ENCODE measurements around the gene CDC14B. TPM values are rescaled to one million over a fixed set of nuclear protein-coding genes. Genes with fewer than 3 reads are reported as not detected.

Gene CDC14B
- polyA plus RNA-seq, 1 donor from 2014 or later: 7.0 TPM

DNA sequence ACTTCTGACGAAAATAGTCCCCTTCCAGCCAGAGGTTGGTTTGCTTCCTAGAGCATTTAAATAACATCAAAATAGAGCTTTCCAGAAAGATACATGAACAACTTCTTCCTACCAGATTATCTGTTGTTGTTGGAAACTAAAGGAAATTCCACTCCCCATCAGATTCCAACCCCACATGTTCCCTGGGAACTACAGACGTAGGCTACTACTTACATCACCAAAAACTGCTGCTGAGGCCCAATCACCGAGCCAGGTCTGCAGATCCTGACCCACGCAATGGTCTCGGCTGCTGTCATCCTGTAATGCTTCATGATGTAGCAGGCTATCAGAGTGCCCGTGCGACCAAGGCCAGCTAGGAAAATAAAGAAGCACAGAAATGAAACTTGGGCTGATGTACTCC, 96.3 kb downstream of the CDC14B start:
- H3K4me2 ChIP-seq (ENCODE audit: low read length): no peak overlapping the region
- no peaks in the 10 kb centered on the region for H3K36me3 ChIP-seq (ENCODE audit: insufficient read depth, low read length)
- H3K9ac ChIP-seq (ENCODE audit: low read length): no peak overlapping the region
- H3K9me2 ChIP-seq (ENCODE audit: insufficient read depth, low read length): no peaks in the 10 kb centered on the region
- no peaks in the 10 kb centered on the region for H3K27me3 ChIP-seq (ENCODE audit: insufficient read depth, low read depth, low read length)
- no peaks in the 10 kb centered on the region for H3K79me2 ChIP-seq (replicated peaks; ENCODE audit: insufficient read depth, low read length)
- TF ChIP-seq EP300 (conservative IDR thresholded peaks at IDR 0.05; ENCODE audit: poor library complexity, severe bottlenecking) (no peak), MXI1 (conservative IDR thresholded peaks at IDR 0.05; ENCODE audit: poor library complexity, severe bottlenecking) (no peak), EZH2 (IDR thresholded peaks at IDR 0.05; ENCODE audit: borderline replicate concordance, insufficient read depth, low read length, poor library complexity, severe bottlenecking) (no peak), SMC3 (conservative IDR thresholded peaks at IDR 0.05; ENCODE audit: poor library complexity) (no peak), TAF1 (IDR thresholded peaks at IDR 0.05; ENCODE audit: low read depth) (no peak), POLR2AphosphoS5 (IDR thresholded peaks at IDR 0.05) (no peak), RAD21 (conservative IDR thresholded peaks at IDR 0.05) (no peak)
- TF ChIP-seq, protein P1, sequence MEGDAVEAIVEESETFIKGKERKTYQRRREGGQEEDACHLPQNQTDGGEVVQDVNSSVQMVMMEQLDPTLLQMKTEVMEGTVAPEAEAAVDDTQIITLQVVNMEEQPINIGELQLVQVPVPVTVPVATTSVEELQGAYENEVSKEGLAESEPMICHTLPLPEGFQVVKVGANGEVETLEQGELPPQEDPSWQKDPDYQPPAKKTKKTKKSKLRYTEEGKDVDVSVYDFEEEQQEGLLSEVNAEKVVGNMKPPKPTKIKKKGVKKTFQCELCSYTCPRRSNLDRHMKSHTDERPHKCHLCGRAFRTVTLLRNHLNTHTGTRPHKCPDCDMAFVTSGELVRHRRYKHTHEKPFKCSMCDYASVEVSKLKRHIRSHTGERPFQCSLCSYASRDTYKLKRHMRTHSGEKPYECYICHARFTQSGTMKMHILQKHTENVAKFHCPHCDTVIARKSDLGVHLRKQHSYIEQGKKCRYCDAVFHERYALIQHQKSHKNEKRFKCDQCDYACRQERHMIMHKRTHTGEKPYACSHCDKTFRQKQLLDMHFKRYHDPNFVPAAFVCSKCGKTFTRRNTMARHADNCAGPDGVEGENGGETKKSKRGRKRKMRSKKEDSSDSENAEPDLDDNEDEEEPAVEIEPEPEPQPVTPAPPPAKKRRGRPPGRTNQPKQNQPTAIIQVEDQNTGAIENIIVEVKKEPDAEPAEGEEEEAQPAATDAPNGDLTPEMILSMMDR (IDR thresholded peaks at IDR 0.05; ENCODE audit: poor library complexity, severe bottlenecking): no peak
- TF ChIP-seq, protein P2, sequence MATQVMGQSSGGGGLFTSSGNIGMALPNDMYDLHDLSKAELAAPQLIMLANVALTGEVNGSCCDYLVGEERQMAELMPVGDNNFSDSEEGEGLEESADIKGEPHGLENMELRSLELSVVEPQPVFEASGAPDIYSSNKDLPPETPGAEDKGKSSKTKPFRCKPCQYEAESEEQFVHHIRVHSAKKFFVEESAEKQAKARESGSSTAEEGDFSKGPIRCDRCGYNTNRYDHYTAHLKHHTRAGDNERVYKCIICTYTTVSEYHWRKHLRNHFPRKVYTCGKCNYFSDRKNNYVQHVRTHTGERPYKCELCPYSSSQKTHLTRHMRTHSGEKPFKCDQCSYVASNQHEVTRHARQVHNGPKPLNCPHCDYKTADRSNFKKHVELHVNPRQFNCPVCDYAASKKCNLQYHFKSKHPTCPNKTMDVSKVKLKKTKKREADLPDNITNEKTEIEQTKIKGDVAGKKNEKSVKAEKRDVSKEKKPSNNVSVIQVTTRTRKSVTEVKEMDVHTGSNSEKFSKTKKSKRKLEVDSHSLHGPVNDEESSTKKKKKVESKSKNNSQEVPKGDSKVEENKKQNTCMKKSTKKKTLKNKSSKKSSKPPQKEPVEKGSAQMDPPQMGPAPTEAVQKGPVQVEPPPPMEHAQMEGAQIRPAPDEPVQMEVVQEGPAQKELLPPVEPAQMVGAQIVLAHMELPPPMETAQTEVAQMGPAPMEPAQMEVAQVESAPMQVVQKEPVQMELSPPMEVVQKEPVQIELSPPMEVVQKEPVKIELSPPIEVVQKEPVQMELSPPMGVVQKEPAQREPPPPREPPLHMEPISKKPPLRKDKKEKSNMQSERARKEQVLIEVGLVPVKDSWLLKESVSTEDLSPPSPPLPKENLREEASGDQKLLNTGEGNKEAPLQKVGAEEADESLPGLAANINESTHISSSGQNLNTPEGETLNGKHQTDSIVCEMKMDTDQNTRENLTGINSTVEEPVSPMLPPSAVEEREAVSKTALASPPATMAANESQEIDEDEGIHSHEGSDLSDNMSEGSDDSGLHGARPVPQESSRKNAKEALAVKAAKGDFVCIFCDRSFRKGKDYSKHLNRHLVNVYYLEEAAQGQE (IDR thresholded peaks at IDR 0.05; ENCODE audit: borderline replicate concordance): no peak
- no peak overlapping the region for H3K4me3 ChIP-seq (ENCODE audit: low read length)
- H2AFZ ChIP-seq (ENCODE audit: low read depth, low read length): no peak overlapping the region
- no peak overlapping the region for H3K27ac ChIP-seq (ENCODE audit: low read length)
- H4K20me1 ChIP-seq (ENCODE audit: insufficient read depth): no peaks in the 10 kb centered on the region
- H3F3A ChIP-seq (ENCODE audit: insufficient read depth, low read length, poor library complexity, severe bottlenecking): no peaks in the 10 kb centered on the region
- H3K9me3 ChIP-seq (ENCODE audit: low read length): no peaks in the 10 kb centered on the region

DNA sequence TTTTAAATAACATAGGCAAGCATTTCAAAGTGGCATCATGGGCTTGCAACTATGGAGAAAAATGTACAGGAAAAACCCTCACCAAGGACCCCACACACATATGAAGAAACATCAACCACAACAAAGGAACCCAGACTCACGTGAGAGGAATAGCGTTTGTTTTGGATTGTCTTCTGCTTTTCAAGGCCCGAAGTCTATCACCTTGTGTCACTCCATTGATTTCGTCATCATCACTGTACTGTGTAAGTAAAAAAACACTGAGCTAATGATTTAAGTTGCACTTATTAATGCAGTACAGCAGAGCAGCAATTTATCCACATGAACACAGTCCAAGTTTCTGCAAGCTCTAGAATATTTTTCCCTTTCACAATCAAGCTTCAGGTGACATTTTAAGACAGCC, 97.3 kb downstream of the CDC14B start:
- H3K27ac ChIP-seq (ENCODE audit: low read length): no peak overlapping the region
- TF ChIP-seq MXI1 (conservative IDR thresholded peaks at IDR 0.05; ENCODE audit: poor library complexity, severe bottlenecking) (no peak), RAD21 (conservative IDR thresholded peaks at IDR 0.05) (no peak), TAF1 (IDR thresholded peaks at IDR 0.05; ENCODE audit: low read depth) (no peak), SMC3 (conservative IDR thresholded peaks at IDR 0.05; ENCODE audit: poor library complexity) (no peak), EP300 (conservative IDR thresholded peaks at IDR 0.05; ENCODE audit: poor library complexity, severe bottlenecking) (no peak), POLR2AphosphoS5 (IDR thresholded peaks at IDR 0.05) (no peak), EZH2 (IDR thresholded peaks at IDR 0.05; ENCODE audit: borderline replicate concordance, insufficient read depth, low read length, poor library complexity, severe bottlenecking) (no peak)
- TF ChIP-seq, protein P1 (IDR thresholded peaks at IDR 0.05; ENCODE audit: poor library complexity, severe bottlenecking): no peak
- TF ChIP-seq, protein P2 (IDR thresholded peaks at IDR 0.05; ENCODE audit: borderline replicate concordance): no peak
- no peak overlapping the region for H2AFZ ChIP-seq (ENCODE audit: low read depth, low read length)
- no peak overlapping the region for H3K4me2 ChIP-seq (ENCODE audit: low read length)
- H4K20me1 ChIP-seq (ENCODE audit: insufficient read depth): no peaks in the 10 kb centered on the region
- H3K79me2 ChIP-seq (replicated peaks; ENCODE audit: insufficient read depth, low read length): no peaks in the 10 kb centered on the region
- H3K9me2 ChIP-seq (ENCODE audit: insufficient read depth, low read length): no peaks in the 10 kb centered on the region
- no peaks in the 10 kb centered on the region for H3F3A ChIP-seq (ENCODE audit: insufficient read depth, low read length, poor library complexity, severe bottlenecking)
- no peaks in the 10 kb centered on the region for H3K27me3 ChIP-seq (ENCODE audit: insufficient read depth, low read depth, low read length)
- no peak overlapping the region for H3K4me3 ChIP-seq (ENCODE audit: low read length)
- H3K36me3 ChIP-seq (ENCODE audit: insufficient read depth, low read length): no peaks in the 10 kb centered on the region
- no peak overlapping the region for H3K9ac ChIP-seq (ENCODE audit: low read length)
- H3K9me3 ChIP-seq (ENCODE audit: low read length): no peaks in the 10 kb centered on the region

Data from neural cell (in vitro differentiated cells).